Measurements from ENCODE around the gene HDAC9.

- no peak for TF ChIP-seq CTCF (IDR thresholded peaks at IDR 0.05)
- TF ChIP-seq POLR2A (IDR thresholded peaks at IDR 0.05), result no peak
- no peak for TF ChIP-seq EP300 (IDR thresholded peaks at IDR 0.05)
- no peak for TF ChIP-seq POLR2AphosphoS5 (IDR thresholded peaks at IDR 0.05)
Measured at GRCh38 chr7:18653381-18654155, 158.0 kb downstream of the HDAC9 start.
